Uterus (tissue), 2 donors: Measurements from ENCODE around the gene KCNAB1.

Experiments used
- CTCF ChIP-seq, 4 experiments: fragments of 200-600 bp in 2 of 4; fragments of 450-650 bp in 2 of 4; sonication (generic) in 2 of 4; IDR thresholded peaks; one replicate each; pipeline ENCODE4 v1.5.1; 2016 to 2019; ENCODE audit warnings: antibody characterized with exemption in 4 of 4, mild to moderate bottlenecking in 2 of 4, moderate library complexity in 1 of 4
- POLR2A ChIP-seq, 2 donors: fragments of 450-650 bp; IDR thresholded peaks; one replicate each; pipeline ENCODE4 v1.6.1; 2016; ENCODE audit warnings: antibody characterized with exemption in 2 of 2, mild to moderate bottlenecking in 1 of 2, moderate library complexity in 1 of 2

- TF ChIP-seq CTCF (IDR thresholded peaks at IDR 0.05) (no peak), POLR2A (IDR thresholded peaks at IDR 0.05) (no peak)
These were observed 30.3 kb upstream of the KCNAB1 start for GRCh38 chr3:156090126-156090525.
